Muscle layer of colon (tissue), 2 donors: ENCODE measurements around the gene SCAF11.

Experiments used
- H3K27ac ChIP-seq: one replicate; pipeline ENCODE4 v1.7.0; 2013; ENCODE audit warnings: low read depth, mild to moderate bottlenecking, low read length, moderate library complexity
- H3K27me3 ChIP-seq, 2 donors: one replicate each; pipeline ENCODE4 v1.7.0; 2013; ENCODE audit warnings: low read length in 2 of 2, mild to moderate bottlenecking in 2 of 2; ENCODE audit not compliant: insufficient read depth in 2 of 2, control insufficient read depth in 1 of 2
- H3K36me3 ChIP-seq: one replicate; pipeline ENCODE4 v1.7.0; 2013; ENCODE audit warnings: mild to moderate bottlenecking, low read length; ENCODE audit not compliant: insufficient read depth
- H3K4me1 ChIP-seq: one replicate; pipeline ENCODE4 v1.7.0; 2013; ENCODE audit warnings: mild to moderate bottlenecking, low read length; ENCODE audit not compliant: insufficient read depth
- H3K4me3 ChIP-seq, 2 donors: one replicate each; pipeline ENCODE4 v1.7.0; 2013; ENCODE audit warnings: low read length in 2 of 2, low read depth in 1 of 2, mild to moderate bottlenecking in 1 of 2, moderate library complexity in 1 of 2
- H3K9ac ChIP-seq: one replicate; pipeline ENCODE4 v1.7.0; 2013; ENCODE audit warnings: low read length
- H3K9me3 ChIP-seq: one replicate; pipeline ENCODE4 v1.7.0; 2013; ENCODE audit warnings: mild to moderate bottlenecking, low read length
- donor health status: abdominal sarcoma.
- donor health status: Adenocarcinoma of cecum.

The SCAF11 gene

GRCh38 chr12:45912774-45913173 lies 77.6 kb downstream of the SCAF11 start:
- no peak overlapping the region for H3K27ac ChIP-seq
- H3K9ac ChIP-seq = no peak overlapping the region
- H3K4me1 ChIP-seq = no peaks in the 10 kb centered on the region
- H3K4me3 ChIP-seq = no peak overlapping the region
- no peaks in the 10 kb centered on the region for H3K27me3 ChIP-seq
- peaks cover 6% of the 10 kb centered on the region for H3K36me3 ChIP-seq
- no peaks in the 10 kb centered on the region for H3K9me3 ChIP-seq

DNA sequence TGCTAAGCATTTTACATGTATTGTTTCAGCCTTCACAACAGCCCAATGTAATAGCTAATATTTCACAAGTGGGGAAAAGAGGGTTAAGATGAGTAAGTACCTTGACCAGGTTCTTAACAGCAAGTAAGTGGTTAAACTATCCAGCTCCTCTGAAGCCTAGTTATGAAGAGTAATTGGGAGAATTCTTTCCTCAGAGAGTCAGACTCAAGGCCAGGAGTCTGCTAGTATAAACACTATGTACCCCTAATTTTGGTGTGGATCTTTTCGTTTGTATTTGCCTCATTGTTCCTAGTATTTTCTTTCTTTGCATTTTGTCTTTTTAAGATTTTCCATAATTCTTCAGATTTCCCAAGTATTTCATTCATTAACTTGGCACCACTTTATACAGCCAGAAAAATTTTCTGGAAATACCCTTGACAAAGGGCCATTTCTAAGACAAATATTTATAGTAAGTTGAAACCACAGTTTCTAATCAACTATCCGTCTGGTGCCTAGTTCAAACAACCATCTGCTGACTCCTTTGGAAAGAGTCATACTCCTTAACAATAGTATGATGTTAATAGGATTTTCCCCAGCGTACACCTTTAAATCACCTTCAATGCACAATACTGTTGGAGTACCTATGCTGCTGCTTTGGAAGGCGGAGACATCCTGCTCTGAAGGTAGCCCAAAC lies 81.2 kb downstream of the SCAF11 start:
- Histone ChIP-seq H3K9me3 (no peaks in the 10 kb centered on the region), H3K4me1 (no peaks in the 10 kb centered on the region), H3K27ac (no peak overlapping the region), H3K4me3 (no peak overlapping the region), H3K36me3 (no peaks in the 10 kb centered on the region), H3K27me3 (no peaks in the 10 kb centered on the region), H3K9ac (no peak overlapping the region)

- H3K4me3 ChIP-seq = no peak overlapping the region
- H3K36me3 ChIP-seq = no peaks in the 10 kb centered on the region
- H3K9me3 ChIP-seq = no peaks in the 10 kb centered on the region
- H3K9ac ChIP-seq = no peak overlapping the region
- no peak overlapping the region for H3K27ac ChIP-seq
- no peaks in the 10 kb centered on the region for H3K4me1 ChIP-seq
- no peaks in the 10 kb centered on the region for H3K27me3 ChIP-seq
Measured at GRCh38 chr12:45907955-45908354, 82.4 kb downstream of the SCAF11 start.

DNA sequence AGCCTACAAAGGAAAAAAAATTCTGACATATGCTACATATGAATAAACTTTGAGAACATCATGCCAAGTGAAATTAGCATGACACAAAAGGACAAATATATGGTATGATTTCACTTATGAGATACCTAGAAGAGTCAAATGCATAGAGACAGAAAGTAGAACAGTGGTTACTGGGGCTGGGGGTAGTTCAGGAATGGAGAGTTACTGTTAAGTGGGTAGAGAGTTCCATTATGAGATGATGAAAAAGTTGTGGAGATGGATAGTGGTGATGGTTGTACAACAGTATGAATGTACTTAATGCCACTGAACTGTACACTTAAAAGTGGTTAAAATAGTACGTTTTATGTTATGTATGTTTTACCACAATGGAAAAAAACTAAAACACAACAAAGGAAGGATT lies 92.3 kb downstream of the SCAF11 start:
- H3K9ac ChIP-seq = no peak overlapping the region
- no peaks in the 10 kb centered on the region for H3K9me3 ChIP-seq
- H3K4me1 ChIP-seq = no peaks in the 10 kb centered on the region
- no peak overlapping the region for H3K4me3 ChIP-seq
- H3K27me3 ChIP-seq = no peaks in the 10 kb centered on the region
- peaks cover 51% of the 10 kb centered on the region for H3K36me3 ChIP-seq
- no peak overlapping the region for H3K27ac ChIP-seq

GRCh38 chr12:45895961-45896360 lies 94.4 kb downstream of the SCAF11 start:
- H3K27ac ChIP-seq = no peak overlapping the region
- no peaks in the 10 kb centered on the region for H3K4me1 ChIP-seq
- peaks cover 53% of the 10 kb centered on the region for H3K36me3 ChIP-seq
- no peaks in the 10 kb centered on the region for H3K27me3 ChIP-seq
- no peak overlapping the region for H3K9ac ChIP-seq
- no peaks in the 10 kb centered on the region for H3K9me3 ChIP-seq
- no peak overlapping the region for H3K4me3 ChIP-seq

- Histone ChIP-seq H3K36me3 (peaks cover 48% of the 10 kb centered on the region), H3K4me1 (no peaks in the 10 kb centered on the region), H3K27ac (no peak overlapping the region), H3K9ac (no peak overlapping the region), H3K4me3 (no peak overlapping the region), H3K9me3 (no peaks in the 10 kb centered on the region), H3K27me3 (no peaks in the 10 kb centered on the region)
Measured at GRCh38 chr12:45893240-45893639, 97.1 kb downstream of the SCAF11 start.

- Histone ChIP-seq H3K4me1 (no peaks in the 10 kb centered on the region), H3K9ac (no peak overlapping the region)
Measured at GRCh38 chr12:45890276-45890675, 100.1 kb downstream of the SCAF11 start.

DNA sequence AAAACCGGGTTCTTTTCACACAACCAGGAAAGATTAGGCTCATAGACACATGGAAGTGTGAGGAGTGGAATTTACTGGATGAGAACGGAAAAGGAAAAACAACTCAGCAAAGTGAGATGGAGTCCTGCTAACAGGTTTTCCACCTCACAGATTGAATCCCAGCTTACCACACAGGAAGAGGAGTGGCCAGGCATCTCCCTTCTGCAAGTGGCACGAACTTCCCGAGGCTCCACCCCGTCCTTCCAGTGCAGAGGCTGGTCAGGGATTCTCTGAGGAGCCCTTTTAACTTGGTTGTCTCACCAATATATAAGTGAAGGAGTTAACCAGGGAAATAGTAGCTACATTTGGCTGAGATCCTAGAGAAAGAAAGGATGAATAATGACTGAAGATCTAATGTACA lies 102.8 kb downstream of the SCAF11 start:
- H3K27me3 ChIP-seq = no peaks in the 10 kb centered on the region
- H3K36me3 ChIP-seq = peaks cover 5% of the 10 kb centered on the region
- H3K27ac ChIP-seq = no peak overlapping the region
- no peaks in the 10 kb centered on the region for H3K4me1 ChIP-seq
- H3K9me3 ChIP-seq = no peaks in the 10 kb centered on the region
- no peak overlapping the region for H3K4me3 ChIP-seq
- H3K9ac ChIP-seq = no peak overlapping the region

More at GRCh38 chr12:45890276-45890675, 100.1 kb downstream of the SCAF11 start:
- Histone ChIP-seq H3K4me3 (no peak overlapping the region), H3K27me3 (no peaks in the 10 kb centered on the region), H3K36me3 (peaks cover 27% of the 10 kb centered on the region), H3K27ac (no peak overlapping the region), H3K9me3 (no peaks in the 10 kb centered on the region)

GRCh38 chr12:45886685-45887084 lies 103.7 kb downstream of the SCAF11 start:
- Histone ChIP-seq H3K36me3 (no peaks in the 10 kb centered on the region), H3K27me3 (no peaks in the 10 kb centered on the region), H3K9ac (no peak overlapping the region), H3K9me3 (no peaks in the 10 kb centered on the region), H3K27ac (no peak overlapping the region), H3K4me1 (no peaks in the 10 kb centered on the region), H3K4me3 (no peak overlapping the region)

- no peak overlapping the region for H3K9ac ChIP-seq
- H3K27me3 ChIP-seq = no peaks in the 10 kb centered on the region
- H3K4me1 ChIP-seq = peaks cover 5% of the 10 kb centered on the region
- no peaks in the 10 kb centered on the region for H3K36me3 ChIP-seq
- no peak overlapping the region for H3K27ac ChIP-seq
- H3K4me3 ChIP-seq = no peak overlapping the region
- no peaks in the 10 kb centered on the region for H3K9me3 ChIP-seq
Measured at GRCh38 chr12:45883187-45883586, 107.2 kb downstream of the SCAF11 start.

- H3K9ac ChIP-seq = no peak overlapping the region
- no peaks in the 10 kb centered on the region for H3K9me3 ChIP-seq
- no peak overlapping the region for H3K4me3 ChIP-seq
- H3K4me1 ChIP-seq = peaks cover 5% of the 10 kb centered on the region
- peaks cover 2% of the 10 kb centered on the region for H3K36me3 ChIP-seq
- no peak overlapping the region for H3K27ac ChIP-seq
- H3K27me3 ChIP-seq = no peaks in the 10 kb centered on the region
Measured at GRCh38 chr12:45880533-45880932, 109.8 kb downstream of the SCAF11 start.

DNA sequence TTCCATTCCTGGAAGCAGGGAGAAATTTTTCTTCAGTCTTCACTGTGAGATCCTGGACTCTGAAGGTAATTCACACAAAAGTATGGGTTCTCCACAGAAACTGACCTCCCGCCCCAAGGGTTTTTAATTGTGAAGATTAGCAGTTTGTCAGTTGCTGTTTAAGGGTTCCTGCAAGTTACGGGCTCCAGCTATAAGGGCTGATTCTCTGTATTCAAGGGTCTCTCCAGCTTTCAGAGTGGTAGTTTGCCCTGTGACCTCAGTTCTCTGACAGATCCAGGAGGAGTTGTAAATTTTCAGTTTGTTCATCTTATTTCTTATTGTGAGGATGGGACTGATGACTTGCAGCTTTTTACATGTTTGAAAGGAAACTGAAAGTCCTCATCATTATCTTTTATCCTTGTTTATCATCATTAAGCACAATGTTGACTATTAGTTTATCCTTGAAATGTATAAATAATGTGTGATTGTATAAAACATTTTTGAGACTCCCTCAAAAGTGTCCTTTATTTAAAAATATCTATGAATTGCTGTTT lies 110.9 kb downstream of the SCAF11 start:
- H3K4me3 ChIP-seq = no peak overlapping the region
- no peak overlapping the region for H3K27ac ChIP-seq
- peaks cover 5% of the 10 kb centered on the region for H3K4me1 ChIP-seq
- H3K9me3 ChIP-seq = no peaks in the 10 kb centered on the region
- peaks cover 13% of the 10 kb centered on the region for H3K36me3 ChIP-seq
- H3K9ac ChIP-seq = no peak overlapping the region
- no peaks in the 10 kb centered on the region for H3K27me3 ChIP-seq
